Measurements from ENCODE around the gene MBOAT1. TPM values are rescaled to one million over a fixed set of nuclear protein-coding genes. Genes with fewer than 3 reads are reported as not detected.
A peak's percentile ranks its signal among the peaks of the same experiment; 100 is the strongest.

The MBOAT1 gene
- total RNA-seq, 1 experiment from 2014 or later: 39.9 TPM

DNA sequence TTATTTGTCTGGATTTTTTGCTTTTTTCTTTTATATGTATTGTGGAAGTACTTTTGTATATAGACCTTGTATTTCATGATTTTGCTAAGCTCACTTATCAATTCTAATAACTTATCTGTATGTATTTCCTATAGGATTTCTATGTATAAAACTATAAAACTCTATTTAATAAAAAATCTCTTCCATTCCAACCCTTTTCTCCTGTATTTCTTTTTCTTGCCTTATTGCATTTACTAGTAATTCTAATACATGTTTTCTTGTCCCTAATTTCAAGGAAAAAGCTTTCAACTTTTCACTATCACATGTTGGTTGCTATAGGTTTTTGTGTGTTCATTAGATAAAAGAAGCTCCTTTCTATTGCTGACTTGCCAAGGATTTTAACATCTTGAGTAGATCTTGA is 125.3 kb downstream of the MBOAT1 start:
- Mint-ChIP-seq H3K9me3 (ENCODE audit: low read depth, unreplicated experiment) (peaks cover 2% of the 10 kb centered on the region), H3K27ac (ENCODE audit: unreplicated experiment) (no peak overlapping the region), H3K27me3 (ENCODE audit: unreplicated experiment) (no peaks in the 10 kb centered on the region), H3K4me3 (ENCODE audit: low read depth, unreplicated experiment) (no peak overlapping the region), H3K36me3 (ENCODE audit: insufficient read depth, unreplicated experiment) (no peaks in the 10 kb centered on the region), H3K4me1 (ENCODE audit: low read depth, unreplicated experiment) (no peaks in the 10 kb centered on the region)
- DNase-seq: no peak
- intact Hi-C loops (cut with micrococcal nuclease; ENCODE audit: unreplicated experiment): no loop called here
- BruUV-seq (replicated peaks): TSS peak; percentile 7
- CTCF ChIA-PET: interaction anchor here (0.6 to 1.0 kb wide), 2 partner anchors 40 to 126 kb away, joined by 3 read pairs; no protein-coding TSS in a partner anchor
- TF ChIP-seq, protein P1, sequence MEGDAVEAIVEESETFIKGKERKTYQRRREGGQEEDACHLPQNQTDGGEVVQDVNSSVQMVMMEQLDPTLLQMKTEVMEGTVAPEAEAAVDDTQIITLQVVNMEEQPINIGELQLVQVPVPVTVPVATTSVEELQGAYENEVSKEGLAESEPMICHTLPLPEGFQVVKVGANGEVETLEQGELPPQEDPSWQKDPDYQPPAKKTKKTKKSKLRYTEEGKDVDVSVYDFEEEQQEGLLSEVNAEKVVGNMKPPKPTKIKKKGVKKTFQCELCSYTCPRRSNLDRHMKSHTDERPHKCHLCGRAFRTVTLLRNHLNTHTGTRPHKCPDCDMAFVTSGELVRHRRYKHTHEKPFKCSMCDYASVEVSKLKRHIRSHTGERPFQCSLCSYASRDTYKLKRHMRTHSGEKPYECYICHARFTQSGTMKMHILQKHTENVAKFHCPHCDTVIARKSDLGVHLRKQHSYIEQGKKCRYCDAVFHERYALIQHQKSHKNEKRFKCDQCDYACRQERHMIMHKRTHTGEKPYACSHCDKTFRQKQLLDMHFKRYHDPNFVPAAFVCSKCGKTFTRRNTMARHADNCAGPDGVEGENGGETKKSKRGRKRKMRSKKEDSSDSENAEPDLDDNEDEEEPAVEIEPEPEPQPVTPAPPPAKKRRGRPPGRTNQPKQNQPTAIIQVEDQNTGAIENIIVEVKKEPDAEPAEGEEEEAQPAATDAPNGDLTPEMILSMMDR (IDR thresholded peaks at IDR 0.05; ENCODE audit: unreplicated experiment): no peak

DNA sequence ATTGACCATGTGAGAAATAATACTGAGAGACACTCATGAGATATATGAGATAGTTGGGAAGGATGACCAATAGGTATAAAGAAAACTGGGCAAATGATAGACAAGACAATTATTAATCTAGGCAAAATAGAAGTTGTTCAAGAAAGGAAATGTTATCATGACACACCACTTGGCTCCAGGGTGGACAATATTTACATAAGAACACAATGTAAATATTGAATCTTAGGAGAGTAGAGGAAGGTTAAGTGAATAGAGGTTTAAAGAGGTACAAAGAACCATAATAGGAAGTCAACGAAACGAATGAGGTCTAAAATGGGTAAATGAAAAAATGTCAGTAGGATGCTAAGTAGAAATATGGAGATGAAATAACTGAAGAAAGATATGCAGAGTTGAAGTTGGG is 126.5 kb downstream of the MBOAT1 start:
- no TSS peak for BruUV-seq (replicated peaks)
- DNase-seq: no peak
- peaks cover 2% of the 10 kb centered on the region for H3K9me3 Mint-ChIP-seq (ENCODE audit: low read depth, unreplicated experiment)
- no peaks in the 10 kb centered on the region for H3K27me3 Mint-ChIP-seq (ENCODE audit: unreplicated experiment)
- intact Hi-C loops (cut with micrococcal nuclease; ENCODE audit: unreplicated experiment): no loop called here
- no peaks in the 10 kb centered on the region for H3K4me1 Mint-ChIP-seq (ENCODE audit: low read depth, unreplicated experiment)
- CTCF ChIA-PET: no interaction called here
- H3K36me3 Mint-ChIP-seq (ENCODE audit: insufficient read depth, unreplicated experiment): no peaks in the 10 kb centered on the region
- no peak overlapping the region for H3K4me3 Mint-ChIP-seq (ENCODE audit: low read depth, unreplicated experiment)
- TF ChIP-seq, protein P1 (IDR thresholded peaks at IDR 0.05; ENCODE audit: unreplicated experiment): no peak
- H3K27ac Mint-ChIP-seq (ENCODE audit: unreplicated experiment): no peak overlapping the region

DNA sequence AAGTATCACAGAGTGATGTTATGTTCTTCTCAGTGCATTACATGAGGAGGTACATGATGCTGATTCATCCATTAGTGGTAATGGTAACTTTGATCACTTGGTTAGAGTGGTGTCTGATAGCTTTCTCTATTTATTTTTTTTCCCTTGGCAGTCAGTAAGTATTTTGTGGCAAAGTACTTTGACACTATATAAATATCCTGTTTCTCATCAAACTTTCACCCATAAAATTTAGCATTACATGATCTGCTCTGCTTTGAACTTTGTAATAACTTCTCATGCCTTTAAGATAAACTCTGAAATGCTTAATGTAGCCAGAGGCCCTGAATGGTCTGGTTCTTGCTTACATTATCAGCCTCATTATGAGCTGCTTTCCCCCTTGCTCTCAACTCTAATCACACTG is 127.9 kb downstream of the MBOAT1 start:
- Mint-ChIP-seq H3K27me3 (ENCODE audit: unreplicated experiment) (no peaks in the 10 kb centered on the region), H3K27ac (ENCODE audit: unreplicated experiment) (no peak overlapping the region), H3K9me3 (ENCODE audit: low read depth, unreplicated experiment) (peaks cover 5% of the 10 kb centered on the region), H3K36me3 (ENCODE audit: insufficient read depth, unreplicated experiment) (no peaks in the 10 kb centered on the region), H3K4me1 (ENCODE audit: low read depth, unreplicated experiment) (no peaks in the 10 kb centered on the region), H3K4me3 (ENCODE audit: low read depth, unreplicated experiment) (no peak overlapping the region)
- BruUV-seq (replicated peaks): no TSS peak
- intact Hi-C loops (cut with micrococcal nuclease; ENCODE audit: unreplicated experiment): no loop called here
- TF ChIP-seq, protein P1 (IDR thresholded peaks at IDR 0.05; ENCODE audit: unreplicated experiment): no peak
- DNase-seq: no peak
- CTCF ChIA-PET: no interaction called here

DNA sequence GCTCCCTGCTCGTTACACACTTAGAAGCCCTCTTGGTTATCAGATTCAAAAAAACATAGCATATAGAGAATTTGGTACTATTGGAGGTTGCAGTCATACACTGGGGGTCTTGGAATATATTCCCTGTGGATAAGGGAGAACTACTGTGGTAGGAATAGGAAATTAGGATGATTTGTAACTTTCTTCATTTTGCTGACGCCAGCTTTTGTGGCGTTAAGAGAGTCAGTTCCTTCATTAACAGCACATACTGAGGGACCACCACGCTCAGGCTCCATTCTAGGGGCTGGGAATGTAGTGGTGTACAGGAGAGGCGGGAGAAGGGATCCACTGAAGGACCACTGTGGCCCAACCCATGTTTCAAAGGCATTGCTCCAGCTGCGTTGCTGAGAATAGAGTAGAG is 140.3 kb downstream of the MBOAT1 start:
- H3K4me3 Mint-ChIP-seq (ENCODE audit: low read depth, unreplicated experiment): no peak overlapping the region
- peaks cover 8% of the 10 kb centered on the region for H3K9me3 Mint-ChIP-seq (ENCODE audit: low read depth, unreplicated experiment)
- no TSS peak for BruUV-seq (replicated peaks)
- no peaks in the 10 kb centered on the region for H3K4me1 Mint-ChIP-seq (ENCODE audit: low read depth, unreplicated experiment)
- peaks cover 33% of the 10 kb centered on the region for H3K27me3 Mint-ChIP-seq (ENCODE audit: unreplicated experiment)
- H3K27ac Mint-ChIP-seq (ENCODE audit: unreplicated experiment): no peak overlapping the region
- CTCF ChIA-PET: no interaction called here
- intact Hi-C loops (cut with micrococcal nuclease; ENCODE audit: unreplicated experiment): no loop called here
- DNase-seq: no peak
- H3K36me3 Mint-ChIP-seq (ENCODE audit: insufficient read depth, unreplicated experiment): no peaks in the 10 kb centered on the region
- TF ChIP-seq, protein P1 (IDR thresholded peaks at IDR 0.05; ENCODE audit: unreplicated experiment): no peak

Measured in Calu3 (cell line).